Measurements from ENCODE around the gene ASIC4.

Gene ASIC4

GRCh38 chr2:219570924-219571310, 56.6 kb downstream of the ASIC4 start:
- intact Hi-C loops (cut with DNase I): no loop called here
- peak in 4 of 42 donors; percentile 17 to 47 (median 32) for DNase-seq

GRCh38 chr2:219571311-219572236, 57.3 kb downstream of the ASIC4 start, which contains the start of gene OBSL1:
Gene OBSL1, minus strand, starts transcription at chr2:219571539. Its CDS starts 307 bp downstream, at chr2:219571232.
- intact Hi-C loops (cut with DNase I): no loop called here
- peak in 36 of 42 donors; percentile 20 to 74 (median 53) for DNase-seq

- DNase-seq: no peak
- intact Hi-C loops (cut with DNase I): no loop called here
Measured at GRCh38 chr2:219572237-219573001, 58.1 kb downstream of the ASIC4 start, which contains the start of gene INHA. Gene INHA, plus strand, starts transcription at chr2:219572310. Its CDS starts 65 bp downstream, at chr2:219572375.

GRCh38 chr2:219573166-219573565, 58.9 kb downstream of the ASIC4 start:
- no peak for DNase-seq
- intact Hi-C loops (cut with DNase I): no loop called here

GRCh38 chr2:219574484-219575311, 60.4 kb downstream of the ASIC4 start:
- no peak for DNase-seq
- intact Hi-C loops (cut with DNase I): no loop called here

GRCh38 chr2:219575566-219576504, 61.6 kb downstream of the ASIC4 start:
- no peak for DNase-seq
- intact Hi-C loops (cut with DNase I): no loop called here

GRCh38 chr2:219576505-219577388, 62.5 kb downstream of the ASIC4 start:
- peak in 32 of 42 donors; percentile 12 to 74 (median 46) for DNase-seq
- intact Hi-C loops (cut with DNase I): no loop called here

GRCh38 chr2:219578811-219579613, 64.7 kb downstream of the ASIC4 start:
- intact Hi-C loops (cut with DNase I): no loop called here

GRCh38 chr2:219581346-219581745, 67.1 kb downstream of the ASIC4 start:
- DNase-seq: no peak
- intact Hi-C loops (cut with DNase I): no loop called here

More at GRCh38 chr2:219578811-219579613, 64.7 kb downstream of the ASIC4 start:
- DNase-seq: no peak

Measured in head of caudate nucleus (tissue), 42 donors.